Subcutaneous adipose tissue (tissue), 4 donors: Measurements from ENCODE around the gene OAT. TPM values are rescaled to one million over a fixed set of nuclear protein-coding genes. Genes with fewer than 3 reads are reported as not detected.

ENCODE experiments used
- total RNA-seq, 4 donors: library from RNA; depleted of rRNA; stranded (reverse); fragments of >200 nt; gene quantifications; one replicate each; pipeline ENCODE4 v1.1.0, GENCODE V29; 2016
- TF ChIP-seq, protein P1 (sequence below): fragments of 450-650 bp; IDR thresholded peaks from one replicate; pipeline ENCODE4 v1.5.1; 2016; ENCODE audit warnings: low read depth, mild to moderate bottlenecking, control low read depth, antibody characterized with exemption, moderate library complexity

Gene OAT
- total RNA-seq, 4 donors from 2014 or later: 46.5 to 96.4 (median 93.1) TPM

- TF ChIP-seq, protein P1, sequence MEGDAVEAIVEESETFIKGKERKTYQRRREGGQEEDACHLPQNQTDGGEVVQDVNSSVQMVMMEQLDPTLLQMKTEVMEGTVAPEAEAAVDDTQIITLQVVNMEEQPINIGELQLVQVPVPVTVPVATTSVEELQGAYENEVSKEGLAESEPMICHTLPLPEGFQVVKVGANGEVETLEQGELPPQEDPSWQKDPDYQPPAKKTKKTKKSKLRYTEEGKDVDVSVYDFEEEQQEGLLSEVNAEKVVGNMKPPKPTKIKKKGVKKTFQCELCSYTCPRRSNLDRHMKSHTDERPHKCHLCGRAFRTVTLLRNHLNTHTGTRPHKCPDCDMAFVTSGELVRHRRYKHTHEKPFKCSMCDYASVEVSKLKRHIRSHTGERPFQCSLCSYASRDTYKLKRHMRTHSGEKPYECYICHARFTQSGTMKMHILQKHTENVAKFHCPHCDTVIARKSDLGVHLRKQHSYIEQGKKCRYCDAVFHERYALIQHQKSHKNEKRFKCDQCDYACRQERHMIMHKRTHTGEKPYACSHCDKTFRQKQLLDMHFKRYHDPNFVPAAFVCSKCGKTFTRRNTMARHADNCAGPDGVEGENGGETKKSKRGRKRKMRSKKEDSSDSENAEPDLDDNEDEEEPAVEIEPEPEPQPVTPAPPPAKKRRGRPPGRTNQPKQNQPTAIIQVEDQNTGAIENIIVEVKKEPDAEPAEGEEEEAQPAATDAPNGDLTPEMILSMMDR: no peak
These were observed 28.4 kb upstream of the OAT start for GRCh38 chr10:124446830-124447750.

- TF ChIP-seq, protein P1: no peak
These were observed 17.5 kb upstream of the OAT start for GRCh38 chr10:124436191-124436638.

- TF ChIP-seq, protein P1: no peak
These were observed 14.7 kb upstream of the OAT start for GRCh38 chr10:124433461-124433860.

- TF ChIP-seq, protein P1: no peak
These were observed 11.4 kb upstream of the OAT start for GRCh38 chr10:124430077-124430476.

GRCh38 chr10:124429576-124429975 lies 10.9 kb upstream of the OAT start:
- TF ChIP-seq, protein P1: no peak

- TF ChIP-seq, protein P1: no peak
These were observed 9.6 kb upstream of the OAT start for GRCh38 chr10:124428207-124428777.

GRCh38 chr10:124425227-124425962 lies 6.7 kb upstream of the OAT start:
- TF ChIP-seq, protein P1: no peak
